K562 (cell line): Measurements from ENCODE around the gene FITM1. TPM values are rescaled to one million over a fixed set of nuclear protein-coding genes. Genes with fewer than 3 reads are reported as not detected.

ENCODE experiments used
- BHLHE40 ChIP-seq: IDR thresholded peaks from 2 replicates; pipeline ENCODE4 v1.6.1; 2011; ENCODE audit warnings: low read length, improper control_type of control experiment
- BRD4 ChIP-seq: fragments of 200-600 bp; sonication (generic); IDR thresholded peaks from 2 replicates; pipeline ENCODE4 v1.6.1; 2017; ENCODE audit warnings: inconsistent platforms
- EP300 ChIP-seq: IDR thresholded peaks from 2 replicates; pipeline ENCODE4 v1.6.1; 2012; ENCODE audit warnings: low read length, improper control_type of control experiment
- JUND ChIP-seq, 2 experiments: IDR thresholded peaks; 2 replicates in 1 of 2; 3 replicates in 1 of 2; pipeline ENCODE4 v1.6.1; 2011; ENCODE audit warnings: borderline replicate concordance in 2 of 2, low read depth in 2 of 2, low read length in 2 of 2, improper control_type of control experiment in 1 of 2, missing biosample characterization in 1 of 2, missing genetic modification characterization in 1 of 2, missing genetic modification reagents in 1 of 2
- KDM1A ChIP-seq, 2 experiments: fragments of 450-650 bp; IDR thresholded peaks; 2 replicates each; pipeline ENCODE4 v1.6.1; 2016; ENCODE audit warnings: mild to moderate bottlenecking in 2 of 2
- MYBL2 ChIP-seq, 2 experiments: fragments of 450-650 bp in 1 of 2; sonication (generic) in 1 of 2; formaldehyde crosslinking in 1 of 2; IDR thresholded peaks; 2 replicates each; pipeline versions ENCODE4 v1.6.1 to v1.8.1; 2017 to 2022; ENCODE audit warnings: borderline replicate concordance in 1 of 2, inconsistent platforms in 1 of 2, low read depth in 1 of 2, mild to moderate bottlenecking in 1 of 2, missing genetic modification reagents in 1 of 2, moderate library complexity in 1 of 2
- NR3C1 ChIP-seq: sonication (generic); formaldehyde crosslinking; IDR thresholded peaks from 2 replicates; pipeline ENCODE4 v1.8.1; 2022; ENCODE audit warnings: missing genetic modification reagents
- PHB ChIP-seq: fragments of 250-450 bp; sonication (Bioruptor Pico); IDR thresholded peaks from 2 replicates; pipeline ENCODE4 v1.5.0; 2021
- POLR2AphosphoS5 ChIP-seq: IDR thresholded peaks from 2 replicates; pipeline ENCODE4 v1.6.1; 2011; ENCODE audit warnings: mild to moderate bottlenecking, low read depth, low read length, moderate library complexity; ENCODE audit not compliant: control insufficient read depth, insufficient read depth
- PPARD ChIP-seq: fragments of 250-450 bp; sonication (Bioruptor Pico); IDR thresholded peaks from 2 replicates; pipeline ENCODE4 v1.8.0; 2022; ENCODE audit warnings: inconsistent platforms, mild to moderate bottlenecking, moderate library complexity
- PYGO2 ChIP-seq: fragments of 450-650 bp; IDR thresholded peaks from 2 replicates; pipeline ENCODE4 v1.6.1; 2016; ENCODE audit warnings: mild to moderate bottlenecking, missing genetic modification characterization, moderate library complexity, missing compliant biosample characterization
- RBM22 ChIP-seq: fragments of 200-400 bp; formaldehyde crosslinking; IDR thresholded peaks from 2 replicates; pipeline ENCODE4 v1.6.1; 2018; ENCODE audit warnings: low read length, low read depth; ENCODE audit not compliant: poor library complexity, severe bottlenecking
- RUNX1 ChIP-seq: sonication (generic); IDR thresholded peaks from 2 replicates; pipeline ENCODE4 v1.6.1; 2016; ENCODE audit warnings: antibody characterized with exemption, low read depth
- SIRT6 ChIP-seq: IDR thresholded peaks from one replicate; pipeline ENCODE4 v1.6.1; 2012; ENCODE audit warnings: low read depth, mild to moderate bottlenecking, control low read depth, inconsistent platforms, low read length, moderate library complexity
- SMAD4 ChIP-seq: fragments of 250-450 bp; sonication (Bioruptor Pico); conservative IDR thresholded peaks from 2 replicates; pipeline ENCODE4 v1.8.0; 2021; ENCODE audit warnings: inconsistent platforms, mild to moderate bottlenecking, moderate library complexity
- TCF15 ChIP-seq: fragments of 250-450 bp; sonication (Bioruptor Pico); IDR thresholded peaks from 2 replicates; pipeline ENCODE4 v1.8.0; 2022; ENCODE audit warnings: moderate library complexity, mild to moderate bottlenecking, inconsistent platforms
- ZC3H8 ChIP-seq: fragments of 450-650 bp; IDR thresholded peaks from 2 replicates; pipeline ENCODE4 v1.6.1; 2017
- ZNF133 ChIP-seq: fragments of 250-450 bp; sonication (Bioruptor Pico); IDR thresholded peaks from 2 replicates; pipeline ENCODE4 v1.4.0; 2020; ENCODE audit warnings: mild to moderate bottlenecking
- ZNF165 ChIP-seq: fragments of 250-450 bp; sonication (Bioruptor Pico); IDR thresholded peaks from 2 replicates; pipeline ENCODE4 v1.4.0; 2020; ENCODE audit warnings: borderline replicate concordance
- polyA plus RNA-seq, 8 experiments: library from polyadenylated mRNA; depleted of rRNA in 4 of 8; stranded (reverse) in 5 of 8; unstranded in 3 of 8; fragments of >200 nt; fragmentation: Nextera tagmentation in 2 of 8; fragmentation: Illumina TruSeq in 1 of 8; extraction: Ambion mirVana in 2 of 8; extraction: Trizol in 1 of 8; gene quantifications; 2 replicates each; pipeline versions ENCODE4 v1.2.1 to v1.2.3, GENCODE V29; 2011 to 2014; ENCODE audit warnings: inconsistent platforms in 1 of 8, missing spikeins in 1 of 8
- total RNA-seq, 7 experiments: library from RNA; depleted of rRNA in 6 of 7; stranded (reverse); fragments of >200 nt in 6 of 7; fragmentation: Illumina TruSeq in 2 of 7; extraction: Trizol in 2 of 7; gene quantifications; 2 replicates each; pipeline versions ENCODE4 v1.2.1 to v1.2.3, GENCODE V29; 2011 to 2021; ENCODE audit warnings: low replicate concordance in 1 of 7
- TF ChIP-seq, protein P1 (sequence below): fragments of 250-450 bp; sonication (Bioruptor Pico); IDR thresholded peaks from 2 replicates; pipeline ENCODE4 v1.5.0; 2022; ENCODE audit warnings: mild to moderate bottlenecking
- TF ChIP-seq, protein P2 (sequence below): fragments of 450-650 bp; conservative IDR thresholded peaks from 2 replicates; pipeline ENCODE4 v1.6.1; 2016; ENCODE audit warnings: missing genetic modification characterization, low read depth, mild to moderate bottlenecking, control low read depth, missing compliant biosample characterization
- TF ChIP-seq, protein P3 (sequence below): sonication (generic); formaldehyde crosslinking; IDR thresholded peaks from 2 replicates; pipeline ENCODE4 v1.8.1; 2022; ENCODE audit warnings: missing genetic modification reagents

FITM1 gene
- total and polyA plus RNA-seq, 9 of the 15 experiments (the other 6 are each of a cell fraction or from before 2014, with no cell fraction given), result 0.09 to 0.20 TPM; not detected in 7

DNA sequence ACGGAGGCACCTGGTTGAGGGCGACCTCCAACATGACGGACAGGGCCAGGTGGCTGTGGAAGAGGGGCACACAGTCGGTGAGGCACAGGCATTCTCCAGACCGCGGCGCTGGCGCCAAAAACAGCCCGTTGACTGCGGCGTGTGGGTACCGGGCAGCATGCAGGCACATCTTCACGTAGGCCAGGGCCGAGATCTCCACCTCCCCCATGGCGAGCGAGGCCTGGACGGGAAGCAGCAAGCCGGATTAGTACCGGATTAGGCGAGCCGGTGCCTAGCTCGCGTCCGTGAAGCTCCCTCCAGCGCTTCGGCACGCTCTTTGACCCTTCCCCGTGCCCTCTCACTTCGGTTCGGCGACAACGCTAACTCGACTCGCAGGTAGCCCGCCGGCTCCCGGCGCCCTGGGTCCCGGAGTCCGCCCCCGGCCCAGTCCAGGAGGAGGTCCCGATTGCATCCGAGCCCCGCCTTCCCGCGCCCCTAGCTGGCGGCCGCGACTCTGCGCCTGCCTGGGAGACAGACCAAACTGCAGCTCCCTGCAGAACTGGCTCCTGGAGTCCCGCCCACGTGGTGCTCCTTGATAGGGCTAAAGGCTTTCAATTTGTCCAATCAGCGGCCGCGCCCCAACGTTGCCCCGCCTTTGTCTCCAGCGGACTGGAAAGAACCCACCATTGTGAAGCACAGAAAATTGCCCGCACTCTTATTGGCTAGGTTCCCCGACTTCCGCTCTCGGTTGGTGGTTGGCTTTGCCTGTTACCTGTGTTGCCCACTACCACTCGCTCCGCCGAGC lies 10.8 kb downstream of the FITM1 start, which contains the start of gene EMC9 (continued):
- TF ChIP-seq BRD4 (no peak), RBM22 (peak; percentile 43), MYBL2 (IDR thresholded peaks at IDR 0.05; ENCODE audit: low read depth) (peak; percentile 91), MYBL2 (CRISPR knock-in tag; IDR thresholded peaks at IDR 0.05; ENCODE audit: borderline replicate concordance) (no peak), SMAD4 (CRISPR knock-in tag) (no peak), NR3C1 (CRISPR knock-in tag) (no peak), PYGO2 (no peak), EP300 (no peak), PHB (CRISPR knock-in tag) (no peak), ZNF133 (CRISPR knock-in tag) (no peak), SIRT6 (no peak), BHLHE40 (no peak), TCF15 (no peak), ZNF165 (CRISPR knock-in tag) (no peak), PPARD (CRISPR knock-in tag) (no peak), RUNX1 (no peak), JUND (IDR thresholded peaks at IDR 0.05; ENCODE audit: borderline replicate concordance, low read depth, low read length) (0 out of 2 replicates have a peak, but pooled peaks have one; percentile 18), JUND (tag; IDR thresholded peaks at IDR 0.05; ENCODE audit: borderline replicate concordance, low read depth, low read length) (no peak), KDM1A (IDR thresholded peaks at IDR 0.05) (peak; percentile 34 to 73; a peak in 2 of 4 replicates), POLR2AphosphoS5 (0 out of 2 replicates have a peak, but pooled peaks have one; percentile 31), ZC3H8 (no peak)
- TF ChIP-seq, protein P1, sequence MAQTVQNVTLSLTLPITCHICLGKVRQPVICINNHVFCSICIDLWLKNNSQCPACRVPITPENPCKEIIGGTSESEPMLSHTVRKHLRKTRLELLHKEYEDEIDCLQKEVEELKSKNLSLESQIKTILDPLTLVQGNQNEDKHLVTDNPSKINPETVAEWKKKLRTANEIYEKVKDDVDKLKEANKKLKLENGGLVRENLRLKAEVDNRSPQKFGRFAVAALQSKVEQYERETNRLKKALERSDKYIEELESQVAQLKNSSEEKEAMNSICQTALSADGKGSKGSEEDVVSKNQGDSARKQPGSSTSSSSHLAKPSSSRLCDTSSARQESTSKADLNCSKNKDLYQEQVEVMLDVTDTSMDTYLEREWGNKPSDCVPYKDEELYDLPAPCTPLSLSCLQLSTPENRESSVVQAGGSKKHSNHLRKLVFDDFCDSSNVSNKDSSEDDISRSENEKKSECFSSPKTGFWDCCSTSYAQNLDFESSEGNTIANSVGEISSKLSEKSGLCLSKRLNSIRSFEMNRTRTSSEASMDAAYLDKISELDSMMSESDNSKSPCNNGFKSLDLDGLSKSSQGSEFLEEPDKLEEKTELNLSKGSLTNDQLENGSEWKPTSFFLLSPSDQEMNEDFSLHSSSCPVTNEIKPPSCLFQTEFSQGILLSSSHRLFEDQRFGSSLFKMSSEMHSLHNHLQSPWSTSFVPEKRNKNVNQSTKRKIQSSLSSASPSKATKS, result no peak
- TF ChIP-seq, protein P2, sequence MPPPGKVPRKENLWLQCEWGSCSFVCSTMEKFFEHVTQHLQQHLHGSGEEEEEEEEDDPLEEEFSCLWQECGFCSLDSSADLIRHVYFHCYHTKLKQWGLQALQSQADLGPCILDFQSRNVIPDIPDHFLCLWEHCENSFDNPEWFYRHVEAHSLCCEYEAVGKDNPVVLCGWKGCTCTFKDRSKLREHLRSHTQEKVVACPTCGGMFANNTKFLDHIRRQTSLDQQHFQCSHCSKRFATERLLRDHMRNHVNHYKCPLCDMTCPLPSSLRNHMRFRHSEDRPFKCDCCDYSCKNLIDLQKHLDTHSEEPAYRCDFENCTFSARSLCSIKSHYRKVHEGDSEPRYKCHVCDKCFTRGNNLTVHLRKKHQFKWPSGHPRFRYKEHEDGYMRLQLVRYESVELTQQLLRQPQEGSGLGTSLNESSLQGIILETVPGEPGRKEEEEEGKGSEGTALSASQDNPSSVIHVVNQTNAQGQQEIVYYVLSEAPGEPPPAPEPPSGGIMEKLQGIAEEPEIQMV (tag), result peak; percentile 99
- TF ChIP-seq, protein P3, sequence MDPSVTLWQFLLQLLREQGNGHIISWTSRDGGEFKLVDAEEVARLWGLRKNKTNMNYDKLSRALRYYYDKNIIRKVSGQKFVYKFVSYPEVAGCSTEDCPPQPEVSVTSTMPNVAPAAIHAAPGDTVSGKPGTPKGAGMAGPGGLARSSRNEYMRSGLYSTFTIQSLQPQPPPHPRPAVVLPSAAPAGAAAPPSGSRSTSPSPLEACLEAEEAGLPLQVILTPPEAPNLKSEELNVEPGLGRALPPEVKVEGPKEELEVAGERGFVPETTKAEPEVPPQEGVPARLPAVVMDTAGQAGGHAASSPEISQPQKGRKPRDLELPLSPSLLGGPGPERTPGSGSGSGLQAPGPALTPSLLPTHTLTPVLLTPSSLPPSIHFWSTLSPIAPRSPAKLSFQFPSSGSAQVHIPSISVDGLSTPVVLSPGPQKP, result no peak
